GM19351 (cell line): ENCODE results near the gene TIGD6.

Experiments used
- ATAC-seq: cut with Tn5 transposase; IDR thresholded peaks from one replicate; pipeline ENCODE4 v1.9.1; 2021; ENCODE audit warnings: mild to moderate bottlenecking, moderate library complexity; ENCODE audit not compliant: unreplicated experiment

The TIGD6 gene

GRCh38 chr5:149981206-149981605 is 19.2 kb downstream of the TIGD6 start:
- no peak for ATAC-seq

- no peak for ATAC-seq
Measured at GRCh38 chr5:149979896-149980295, 20.6 kb downstream of the TIGD6 start.

GRCh38 chr5:149975409-149975808 is 25.0 kb downstream of the TIGD6 start:
- ATAC-seq = no peak

GRCh38 chr5:149969181-149969930 is 31.1 kb downstream of the TIGD6 start:
- ATAC-seq = no peak

GRCh38 chr5:149966946-149967345 is 33.5 kb downstream of the TIGD6 start:
- ATAC-seq = no peak

- ATAC-seq = no peak
Measured at GRCh38 chr5:149963729-149964128, 36.7 kb downstream of the TIGD6 start.

GRCh38 chr5:149962601-149963300 is 37.7 kb downstream of the TIGD6 start:
- ATAC-seq = no peak

- no peak for ATAC-seq
Measured at GRCh38 chr5:149961957-149962409, 38.5 kb downstream of the TIGD6 start.

GRCh38 chr5:149961186-149961685 is 39.2 kb downstream of the TIGD6 start:
- ATAC-seq = no peak

- ATAC-seq = peak; percentile 99
Measured at GRCh38 chr5:149960272-149961185, 39.9 kb downstream of the TIGD6 start, which contains the start of gene SLC26A2. Gene SLC26A2 (plus strand): TSS chr5:149960758. CDS start chr5:149977653, 16,895 bp downstream.

- ATAC-seq = peak; percentile 16
Measured at GRCh38 chr5:149959406-149960236, 40.8 kb downstream of the TIGD6 start.

- ATAC-seq = no peak
Measured at GRCh38 chr5:149957855-149958254, 42.6 kb downstream of the TIGD6 start.

GRCh38 chr5:149956685-149957084 is 43.8 kb downstream of the TIGD6 start:
- ATAC-seq = no peak

- ATAC-seq = no peak
Measured at GRCh38 chr5:149954798-149955197, 45.7 kb downstream of the TIGD6 start.

GRCh38 chr5:149953436-149954121 is 46.9 kb downstream of the TIGD6 start:
- no peak for ATAC-seq

- no peak for ATAC-seq
Measured at GRCh38 chr5:149951138-149951749, 49.2 kb downstream of the TIGD6 start.

GRCh38 chr5:149948993-149949392 is 51.5 kb downstream of the TIGD6 start:
- ATAC-seq = no peak

- no peak for ATAC-seq
Measured at GRCh38 chr5:149946118-149946517, 54.3 kb downstream of the TIGD6 start.

GRCh38 chr5:149944666-149945065 is 55.8 kb downstream of the TIGD6 start, which contains the start of gene PDE6A:
Gene PDE6A (minus strand): TSS chr5:149944793. CDS start chr5:149944673, 120 bp downstream.
- ATAC-seq = no peak
